DOHH2 (cell line): ENCODE measurements around the gene HS3ST5.

Experiments used
- H3F3A ChIP-seq: fragments of 200-600 bp; sonication (generic), shearing (Covaris generic); 2 replicates; pipeline ENCODE4 v1.6.0; 2016; ENCODE audit warnings: antibody characterized with exemption, mild to moderate bottlenecking; ENCODE audit not compliant: control insufficient read depth, insufficient read depth
- H3K27ac ChIP-seq: fragments of 200-600 bp; sonication (generic); 2 replicates; pipeline ENCODE4 v1.5.1; 2014; ENCODE audit warnings: low read depth, mild to moderate bottlenecking, low read length, moderate library complexity
- H3K27me3 ChIP-seq: fragments of 200-600 bp; sonication (generic); 2 replicates; pipeline ENCODE4 v1.6.1; 2014; ENCODE audit warnings: mild to moderate bottlenecking, low read length, mixed read lengths; ENCODE audit not compliant: control insufficient read depth
- H3K36me3 ChIP-seq: fragments of 200-600 bp; sonication (generic); 2 replicates; pipeline ENCODE4 v1.6.1; 2014; ENCODE audit warnings: mild to moderate bottlenecking, low read length, moderate library complexity, mixed read lengths; ENCODE audit not compliant: control insufficient read depth
- H3K4me1 ChIP-seq: fragments of 200-600 bp; sonication (generic); 2 replicates; pipeline ENCODE4 v1.6.1; 2014; ENCODE audit warnings: mild to moderate bottlenecking, low read length, mixed read lengths; ENCODE audit not compliant: control insufficient read depth
- H3K4me2 ChIP-seq: fragments of 200-600 bp; sonication (generic); 2 replicates; pipeline ENCODE4 v1.6.0; 2014; ENCODE audit warnings: mild to moderate bottlenecking, low read length, moderate library complexity
- H3K4me3 ChIP-seq: fragments of 200-600 bp; sonication (generic); 2 replicates; pipeline ENCODE4 v1.5.1; 2014; ENCODE audit warnings: mild to moderate bottlenecking, low read length, mixed read lengths
- H3K79me2 ChIP-seq: fragments of 200-600 bp; sonication (generic); 2 replicates; pipeline ENCODE4 v1.6.1; 2014; ENCODE audit warnings: mild to moderate bottlenecking, low read length, mixed read lengths; ENCODE audit not compliant: control insufficient read depth
- H3K9me2 ChIP-seq: fragments of 200-600 bp; sonication (generic); replicated peaks from 2 replicates; pipeline ENCODE4 v1.6.1; 2014; ENCODE audit warnings: mild to moderate bottlenecking, low read length, mixed read lengths; ENCODE audit not compliant: control insufficient read depth
- H3K9me3 ChIP-seq: fragments of 200-600 bp; sonication (generic); 2 replicates; pipeline ENCODE4 v1.6.1; 2014; ENCODE audit warnings: antibody characterized with exemption, low read length, mixed read lengths; ENCODE audit not compliant: control insufficient read depth, insufficient read depth
- H4K20me1 ChIP-seq: fragments of 200-600 bp; sonication (generic); 2 replicates; pipeline ENCODE4 v1.6.0; 2014; ENCODE audit warnings: low read depth, mild to moderate bottlenecking, antibody characterized with exemption, low read length, moderate library complexity; ENCODE audit not compliant: control insufficient read depth, insufficient read depth
- EZH2phosphoT487 ChIP-seq: fragments of 200-600 bp; sonication (generic); IDR thresholded peaks from 2 replicates; pipeline ENCODE4 v1.6.1; 2017; ENCODE audit warnings: borderline replicate concordance, mild to moderate bottlenecking, antibody characterized with exemption, low read length, moderate library complexity, mixed read lengths
- TF ChIP-seq, protein P1 (sequence below): fragments of 200-600 bp; sonication (generic); IDR thresholded peaks from one replicate; pipeline ENCODE4 v1.5.1; 2014; ENCODE audit warnings: antibody characterized with exemption, mild to moderate bottlenecking, low read depth, low read length; ENCODE audit not compliant: poor library complexity, severe bottlenecking

The HS3ST5 gene

DNA sequence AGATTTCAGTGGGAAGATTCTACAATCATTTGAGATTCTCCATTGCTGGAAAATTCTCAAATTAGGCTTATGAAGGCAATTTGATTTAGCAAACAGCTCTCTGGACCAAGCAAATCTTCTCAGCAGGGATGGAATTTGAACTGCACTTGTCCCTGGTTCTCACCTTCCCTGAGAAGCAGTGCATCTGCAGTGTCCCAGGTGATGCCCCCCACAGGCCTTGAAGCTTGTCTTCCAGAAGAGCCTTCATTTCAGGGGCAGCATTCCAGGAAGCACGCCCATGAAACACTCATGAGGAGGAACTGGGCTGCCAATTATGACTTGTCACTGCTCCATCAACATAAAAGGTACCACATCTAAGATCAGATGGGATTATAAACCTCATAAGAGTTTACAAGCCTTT lies 289.0 kb downstream of the HS3ST5 start:
- H3K27ac ChIP-seq, result no peak overlapping the region

DNA sequence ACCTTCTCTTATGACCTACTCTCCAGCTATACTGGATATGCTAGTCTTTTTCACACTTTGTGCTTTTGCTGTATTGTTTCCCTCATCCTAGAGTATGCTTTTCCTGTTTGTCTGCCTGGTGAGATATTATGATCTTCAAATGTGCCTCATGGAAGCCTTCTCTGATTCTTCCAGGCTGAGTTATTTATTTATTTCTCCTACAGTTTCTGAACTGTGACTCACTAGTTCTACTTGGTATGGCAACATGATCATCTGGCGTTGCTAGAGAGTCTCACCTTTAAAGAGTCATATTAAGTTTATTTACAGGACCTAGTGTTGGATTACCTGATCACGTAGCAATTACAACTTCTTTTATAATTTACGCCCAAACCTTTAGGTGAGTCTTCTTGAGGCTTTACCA lies 290.7 kb downstream of the HS3ST5 start:
- Histone ChIP-seq H3K79me2 (no peaks in the 10 kb centered on the region), H3K4me2 (no peak overlapping the region), H3K9me3 (no peaks in the 10 kb centered on the region), H3K27me3 (no peaks in the 10 kb centered on the region), H3K9me2 (no peaks in the 10 kb centered on the region), H3K36me3 (no peaks in the 10 kb centered on the region), H3K4me3 (no peak overlapping the region), H3K27ac (no peak overlapping the region), H3K4me1 (no peaks in the 10 kb centered on the region), H4K20me1 (no peaks in the 10 kb centered on the region), H3F3A (no peaks in the 10 kb centered on the region)
- TF ChIP-seq, protein P1, sequence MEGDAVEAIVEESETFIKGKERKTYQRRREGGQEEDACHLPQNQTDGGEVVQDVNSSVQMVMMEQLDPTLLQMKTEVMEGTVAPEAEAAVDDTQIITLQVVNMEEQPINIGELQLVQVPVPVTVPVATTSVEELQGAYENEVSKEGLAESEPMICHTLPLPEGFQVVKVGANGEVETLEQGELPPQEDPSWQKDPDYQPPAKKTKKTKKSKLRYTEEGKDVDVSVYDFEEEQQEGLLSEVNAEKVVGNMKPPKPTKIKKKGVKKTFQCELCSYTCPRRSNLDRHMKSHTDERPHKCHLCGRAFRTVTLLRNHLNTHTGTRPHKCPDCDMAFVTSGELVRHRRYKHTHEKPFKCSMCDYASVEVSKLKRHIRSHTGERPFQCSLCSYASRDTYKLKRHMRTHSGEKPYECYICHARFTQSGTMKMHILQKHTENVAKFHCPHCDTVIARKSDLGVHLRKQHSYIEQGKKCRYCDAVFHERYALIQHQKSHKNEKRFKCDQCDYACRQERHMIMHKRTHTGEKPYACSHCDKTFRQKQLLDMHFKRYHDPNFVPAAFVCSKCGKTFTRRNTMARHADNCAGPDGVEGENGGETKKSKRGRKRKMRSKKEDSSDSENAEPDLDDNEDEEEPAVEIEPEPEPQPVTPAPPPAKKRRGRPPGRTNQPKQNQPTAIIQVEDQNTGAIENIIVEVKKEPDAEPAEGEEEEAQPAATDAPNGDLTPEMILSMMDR, result no peak
- no peak for TF ChIP-seq EZH2phosphoT487

More for the DNA sequence above, 289.0 kb downstream of the HS3ST5 start:
- no peaks in the 10 kb centered on the region for H3K27me3 ChIP-seq
- no peak overlapping the region for H3K4me2 ChIP-seq
- no peaks in the 10 kb centered on the region for H3K36me3 ChIP-seq
- no peaks in the 10 kb centered on the region for H3K4me1 ChIP-seq
- no peaks in the 10 kb centered on the region for H3K79me2 ChIP-seq
- no peaks in the 10 kb centered on the region for H4K20me1 ChIP-seq
- H3K9me3 ChIP-seq, result no peaks in the 10 kb centered on the region
- no peak overlapping the region for H3K4me3 ChIP-seq
- H3F3A ChIP-seq, result no peaks in the 10 kb centered on the region
- TF ChIP-seq, protein P1, result no peak
- TF ChIP-seq EZH2phosphoT487, result no peak
- no peaks in the 10 kb centered on the region for H3K9me2 ChIP-seq

DNA sequence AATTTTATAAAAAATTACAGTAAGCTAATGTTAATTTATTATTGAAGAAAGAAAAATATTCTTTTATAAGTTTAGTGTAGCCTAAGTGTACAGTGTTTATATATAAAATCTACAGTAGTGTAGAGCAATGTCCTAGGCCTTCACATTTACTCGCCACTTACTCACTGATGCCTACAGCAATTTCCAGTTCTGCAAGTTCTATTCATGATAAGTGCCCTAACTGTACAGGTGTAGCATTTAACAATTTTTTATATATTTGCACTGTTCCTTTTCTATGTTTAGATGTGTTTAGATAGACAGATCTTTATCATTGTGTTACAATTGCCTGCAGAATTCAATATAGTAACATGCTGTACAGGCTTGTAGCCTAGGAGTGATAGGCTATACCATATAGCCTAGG lies 291.8 kb downstream of the HS3ST5 start:
- TF ChIP-seq, protein P1, result no peak
- no peak for TF ChIP-seq EZH2phosphoT487
- H3K79me2 ChIP-seq, result no peaks in the 10 kb centered on the region

More for the DNA sequence above, 291.8 kb downstream of the HS3ST5 start:
- H4K20me1 ChIP-seq, result no peaks in the 10 kb centered on the region
- H3K4me1 ChIP-seq, result no peaks in the 10 kb centered on the region
- no peaks in the 10 kb centered on the region for H3K36me3 ChIP-seq
- no peaks in the 10 kb centered on the region for H3F3A ChIP-seq
- no peaks in the 10 kb centered on the region for H3K9me2 ChIP-seq
- H3K4me3 ChIP-seq, result no peak overlapping the region
- H3K9me3 ChIP-seq, result no peaks in the 10 kb centered on the region
- H3K4me2 ChIP-seq, result no peak overlapping the region
- H3K27me3 ChIP-seq, result no peaks in the 10 kb centered on the region
- H3K27ac ChIP-seq, result no peak overlapping the region
